Measurements from ENCODE around the gene SLC25A41.
"Not testable (repeated sequence)": the region's sequence is repeated elsewhere in the genome, so short reads cannot be mapped to it uniquely, and the experiment has no call there.

SLC25A41 gene

DNA sequence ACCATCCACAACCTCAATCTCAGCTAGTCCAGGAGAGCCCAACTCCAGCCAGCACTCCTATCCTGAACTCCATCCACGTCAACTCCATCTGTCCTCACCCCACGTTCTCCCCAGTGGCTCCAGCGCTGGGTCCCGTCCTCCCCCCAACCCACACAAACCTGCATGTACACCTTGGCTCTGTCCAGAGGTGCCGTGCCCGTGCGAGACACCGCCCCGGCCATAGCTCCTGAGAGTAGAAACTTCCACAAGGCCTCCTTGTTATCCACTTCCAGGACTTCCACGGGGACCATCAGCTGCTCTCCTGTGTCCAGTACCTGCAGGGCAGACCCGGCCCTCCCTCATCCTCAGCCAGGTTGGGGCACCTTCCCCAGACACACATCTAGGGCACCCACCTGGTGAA, 1.7 kb downstream of the SLC25A41 start:
- H3K4me1 ChIP-seq = no peaks in the 10 kb centered on the region; the same call in 1 of the 2 replicates
- no peaks in the 10 kb centered on the region for H4K20me1 ChIP-seq
- no peaks in the 10 kb centered on the region for H3K9me3 ChIP-seq
- H3K4me2 ChIP-seq = no peak overlapping the region
- no peak overlapping the region for H3K4me3 ChIP-seq
- no peaks in the 10 kb centered on the region for H3K27me3 ChIP-seq
- no peaks in the 10 kb centered on the region for H3K36me3 ChIP-seq
- TF ChIP-seq Cebpa-rat (IDR thresholded peaks at IDR 0.05) = no peak
- H3K9ac ChIP-seq = no peak overlapping the region
- no peak overlapping the region for H3K27ac ChIP-seq

DNA sequence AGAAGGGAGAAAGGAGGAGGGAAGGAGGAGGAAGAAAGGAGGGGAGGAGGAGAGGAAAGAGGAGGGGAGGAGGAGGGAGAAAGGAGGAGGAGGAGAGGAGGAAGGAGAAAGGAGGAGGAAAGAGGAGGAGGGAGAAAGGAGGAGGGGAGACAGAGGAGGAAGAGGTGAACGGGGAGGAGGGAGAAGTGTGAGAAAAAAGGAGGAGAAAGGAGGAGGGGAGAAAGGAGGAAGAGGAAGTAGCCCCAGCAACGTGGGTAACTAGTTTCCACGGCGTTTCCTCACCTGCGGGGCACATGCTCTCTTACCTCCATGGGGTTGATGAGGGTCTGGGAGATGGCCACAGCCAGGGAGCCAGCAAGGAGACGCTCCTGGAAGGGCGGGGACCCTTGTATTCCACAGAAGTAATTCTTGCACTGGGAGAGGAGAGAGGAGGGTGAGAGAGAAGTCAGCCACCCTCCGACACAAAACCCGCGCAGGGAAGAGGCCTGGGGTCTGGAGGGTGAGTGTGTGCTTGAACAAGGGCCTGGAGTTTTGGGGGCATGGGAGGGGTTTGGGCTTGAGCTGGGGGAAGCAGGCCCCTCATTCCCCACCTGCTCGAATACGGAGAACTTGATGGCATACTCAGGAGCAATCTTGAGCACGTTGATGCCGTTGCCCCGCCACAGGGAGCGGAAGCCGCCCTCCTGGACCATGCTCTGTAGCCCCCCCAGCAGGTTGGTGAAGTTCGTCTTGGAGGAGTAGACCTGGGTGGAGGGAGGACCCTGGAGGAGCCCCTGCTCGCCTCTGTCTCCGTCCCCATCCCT, 3.9 kb downstream of the SLC25A41 start:
- Histone ChIP-seq H3K36me3 (no peaks in the 10 kb centered on the region), H4K20me1 (no peaks in the 10 kb centered on the region), H3K27ac (peak overlapping the region; percentile 44), H3K9ac (no peak overlapping the region), H3K4me3 (no peak overlapping the region), H3K4me2 (peak overlapping the region; percentile 32; the same call in 1 of the 2 replicates), H3K4me1 (peaks cover 10% of the 10 kb centered on the region), H3K9me3 (no peaks in the 10 kb centered on the region), H3K27me3 (no peaks in the 10 kb centered on the region)
- TF ChIP-seq Cebpa-rat (IDR thresholded peaks at IDR 0.05) = no peak

DNA sequence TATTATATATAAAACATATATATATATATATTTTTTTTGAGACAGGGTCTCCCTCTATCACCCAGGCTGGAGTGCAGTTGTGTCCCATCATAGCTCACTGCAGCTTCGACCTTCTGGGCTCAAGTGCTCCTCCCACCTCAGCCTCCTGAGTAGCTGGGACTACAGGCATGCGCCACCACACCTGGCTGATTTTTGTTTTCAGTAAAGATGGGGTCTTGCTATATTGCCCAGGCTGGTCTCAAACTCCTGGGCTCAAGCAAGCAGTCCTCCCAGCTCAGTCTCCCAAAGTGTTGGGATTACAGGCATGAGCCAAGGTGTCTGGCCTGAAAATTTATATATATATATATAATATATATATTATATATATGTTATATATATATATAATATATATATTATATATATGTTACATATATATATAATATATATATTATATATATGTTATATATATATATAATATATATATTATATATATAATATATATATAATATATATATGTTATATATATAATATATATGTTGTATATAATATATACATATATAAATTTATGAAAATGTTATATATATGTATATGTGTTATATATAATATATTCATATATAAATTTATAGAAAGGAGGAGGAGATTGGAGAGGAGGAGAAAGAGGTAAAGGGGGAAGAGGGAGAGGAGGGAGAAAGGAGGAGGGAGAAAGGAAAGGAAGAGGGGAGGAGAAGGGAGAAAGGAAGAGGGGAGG, 4.7 kb downstream of the SLC25A41 start:
- not testable (repeated sequence) for H3K4me1 ChIP-seq, H3K4me2 ChIP-seq, H3K9ac ChIP-seq, H3K27me3 ChIP-seq, H3K27ac ChIP-seq, H3K9me3 ChIP-seq, H3K4me3 ChIP-seq, H3K36me3 ChIP-seq, H4K20me1 ChIP-seq

DNA sequence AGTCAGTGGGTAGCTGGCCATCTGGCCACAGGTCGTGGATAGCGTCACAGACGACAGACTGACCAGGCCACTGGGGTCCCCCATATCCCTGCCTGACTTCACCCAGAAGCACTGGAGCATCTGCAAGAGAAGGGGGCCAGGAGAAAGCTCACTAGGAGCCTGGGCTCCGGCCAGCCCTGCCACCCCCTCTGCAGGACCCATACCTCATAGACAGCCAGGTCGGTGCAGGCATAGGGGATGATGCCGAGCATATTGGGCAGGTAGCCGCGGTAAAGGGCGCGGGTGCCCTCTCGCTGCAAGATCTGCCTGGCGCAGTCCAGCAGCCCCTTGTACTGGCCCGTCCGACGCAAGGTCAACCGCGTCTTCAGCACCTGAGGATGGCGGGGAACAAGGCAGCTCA, 6.4 kb downstream of the SLC25A41 start:
- TF ChIP-seq Cebpa-rat (IDR thresholded peaks at IDR 0.05) = no peak
- H3K4me2 ChIP-seq = no peak overlapping the region
- H3K9me3 ChIP-seq = no peaks in the 10 kb centered on the region
- H3K4me3 ChIP-seq = no peak overlapping the region
- H3K27ac ChIP-seq = no peak overlapping the region
- peaks cover 21% of the 10 kb centered on the region for H4K20me1 ChIP-seq
- no peak overlapping the region for H3K9ac ChIP-seq
- peaks cover 8% of the 10 kb centered on the region for H3K36me3 ChIP-seq
- peaks cover 25% of the 10 kb centered on the region for H3K4me1 ChIP-seq
- H3K27me3 ChIP-seq = no peaks in the 10 kb centered on the region

DNA sequence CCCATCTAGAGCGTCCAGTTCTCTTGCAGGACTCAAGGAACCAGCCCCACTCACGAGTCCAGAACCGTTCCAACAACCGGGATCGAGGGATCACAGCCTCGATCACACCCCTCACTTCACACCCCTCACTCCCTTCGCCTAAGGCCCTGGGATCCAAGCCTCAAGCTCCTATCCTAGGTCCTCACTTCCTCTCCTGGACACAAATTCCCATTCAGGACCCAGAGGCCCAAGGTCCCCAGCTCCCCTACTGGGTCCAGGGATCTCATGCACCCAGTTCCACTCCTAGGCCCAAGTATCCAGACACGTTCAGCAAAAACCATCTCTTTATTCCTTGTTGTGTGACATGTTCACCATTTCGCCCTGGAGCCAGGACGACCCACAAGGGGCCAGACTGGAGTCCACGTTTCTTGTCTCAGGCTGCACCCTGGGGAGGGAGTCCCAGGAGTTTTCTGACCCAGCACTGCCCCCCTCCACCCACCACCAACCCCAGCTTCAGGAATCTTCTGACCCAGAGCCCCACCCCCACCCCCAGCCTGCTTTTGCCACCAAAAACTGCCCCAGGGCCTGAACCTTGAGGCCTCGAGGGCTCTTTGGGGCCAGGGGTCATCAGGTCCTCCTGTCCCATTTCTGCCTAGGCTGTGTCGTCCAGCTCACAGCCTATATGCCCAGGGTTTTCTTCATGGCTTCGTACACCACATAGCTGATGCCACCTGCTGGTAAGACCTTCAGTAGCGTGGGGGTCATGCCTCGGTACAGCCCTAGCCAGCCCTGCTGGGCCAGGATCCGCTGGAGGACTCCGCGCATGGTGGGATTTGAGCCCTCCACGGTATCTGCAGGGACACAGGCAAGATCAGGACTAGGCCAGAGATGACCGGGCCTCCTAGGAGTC, 7.6 kb downstream of the SLC25A41 start:
- peaks cover 32% of the 10 kb centered on the region for H4K20me1 ChIP-seq
- peaks cover 28% of the 10 kb centered on the region for H3K4me1 ChIP-seq
- peak overlapping the region; percentile 72 for H3K4me2 ChIP-seq
- H3K36me3 ChIP-seq = peaks cover 20% of the 10 kb centered on the region
- peak overlapping the region; percentile 52 for H3K4me3 ChIP-seq
- no peaks in the 10 kb centered on the region for H3K27me3 ChIP-seq
- peak overlapping the region; percentile 5; the same call in 1 of the 2 replicates for H3K9ac ChIP-seq
- no peak for TF ChIP-seq Cebpa-rat (IDR thresholded peaks at IDR 0.05)
- peak overlapping the region; percentile 83 for H3K27ac ChIP-seq
- H3K9me3 ChIP-seq = no peaks in the 10 kb centered on the region

DNA sequence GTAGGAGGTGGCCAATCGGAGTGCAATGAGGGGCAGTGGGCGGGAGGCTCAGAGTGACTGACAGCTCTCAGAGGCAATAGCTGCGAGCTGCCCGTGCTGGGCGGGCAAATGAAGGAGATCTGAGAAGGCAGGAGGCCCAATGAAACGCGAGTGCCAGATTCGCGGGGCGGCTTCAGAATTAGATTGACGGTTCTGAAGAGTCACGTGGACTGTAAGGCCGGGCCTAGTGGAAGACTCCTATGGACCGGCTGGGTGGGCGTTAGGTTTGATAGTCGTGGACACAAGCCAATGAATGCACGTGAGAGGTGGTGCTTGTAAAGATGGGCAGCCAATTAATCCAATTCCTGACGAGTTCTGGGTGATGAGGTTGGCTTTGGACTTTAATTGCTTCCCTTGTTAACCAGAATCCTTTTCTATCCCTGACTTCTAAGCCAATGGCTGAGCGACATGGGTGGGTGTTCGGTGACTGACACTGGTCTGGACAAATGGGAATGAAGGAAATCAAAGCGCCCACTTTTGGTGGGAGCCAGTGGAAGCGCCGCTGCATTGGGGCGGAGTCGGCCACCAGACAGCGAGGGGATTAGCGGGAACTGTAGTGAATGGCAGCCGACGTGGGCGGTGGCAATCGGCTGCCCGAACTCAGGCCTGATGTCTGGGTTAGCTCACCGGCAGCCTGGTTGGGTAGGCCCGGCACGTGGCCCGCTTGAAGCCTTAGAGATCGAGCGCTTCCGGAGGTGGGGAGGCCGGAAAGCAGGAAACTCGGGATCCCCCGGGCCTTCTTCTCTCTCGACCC, 8.4 kb downstream of the SLC25A41 start:
- no peak for TF ChIP-seq Cebpa-rat (IDR thresholded peaks at IDR 0.05)
- peaks cover 28% of the 10 kb centered on the region for H3K36me3 ChIP-seq

DNA sequence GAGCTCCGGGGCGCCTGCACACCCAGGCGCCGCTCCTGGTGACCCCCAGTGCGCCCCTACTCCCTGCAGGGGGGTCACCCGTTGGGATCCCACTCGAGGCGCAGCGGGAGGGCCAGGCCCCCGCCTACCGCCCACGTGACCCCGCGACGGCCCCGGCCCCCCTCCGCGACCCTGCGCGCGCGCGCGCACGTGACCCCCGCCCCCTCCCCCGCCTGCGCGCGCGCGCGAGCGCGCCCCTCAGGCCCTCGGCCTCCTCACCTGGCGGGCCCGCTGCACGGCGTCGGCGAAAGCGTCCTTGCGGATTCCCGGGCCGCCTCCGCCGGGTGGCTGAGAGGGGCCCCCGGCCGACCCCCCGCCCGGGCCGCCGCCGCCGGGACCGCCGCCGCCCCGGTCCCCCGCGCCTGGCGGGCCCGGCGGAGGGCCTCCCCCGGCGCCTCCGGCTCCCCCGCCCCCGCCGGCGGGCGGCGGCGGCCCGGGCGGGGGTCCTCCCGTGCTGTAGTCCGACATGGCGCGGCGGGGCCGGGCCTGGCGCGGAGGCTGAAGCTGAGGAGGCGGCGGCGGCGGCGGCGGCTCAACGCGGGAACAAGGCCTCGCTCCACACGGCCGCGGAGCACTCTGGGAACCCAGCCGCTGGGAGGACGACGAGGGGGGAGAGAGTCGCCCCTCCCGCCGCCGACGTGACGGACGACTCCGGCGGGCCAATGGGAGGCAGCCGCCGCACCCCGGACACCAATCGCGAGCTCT, 9.2 kb downstream of the SLC25A41 start, which contains the start of gene KHSRP:
KHSRP (minus strand) TSS at position 617 of the 744 bp plus-strand sequence; CDS start at position 507, 110 bp downstream.
- peak within 1 kb of the TSS; percentile 94 for H3K27ac ChIP-seq
- H3K4me1 ChIP-seq = peaks cover 28% of the 10 kb centered on the region
- peaks cover 49% of the 10 kb centered on the region for H4K20me1 ChIP-seq
- no peaks in the 10 kb centered on the region for H3K27me3 ChIP-seq
- H3K4me3 ChIP-seq = peak within 1 kb of the TSS; percentile 96
- H3K4me2 ChIP-seq = peak within 1 kb of the TSS; percentile 91
- peaks cover 36% of the 10 kb centered on the region for H3K36me3 ChIP-seq
- no peaks in the 10 kb centered on the region for H3K9me3 ChIP-seq
- H3K9ac ChIP-seq = peak within 1 kb of the TSS; percentile 98
- TF ChIP-seq Cebpa-rat (IDR thresholded peaks at IDR 0.05) = no peak

More for the DNA sequence above, 8.4 kb downstream of the SLC25A41 start:
- H3K9me3 ChIP-seq = no peaks in the 10 kb centered on the region
- H3K9ac ChIP-seq = peak overlapping the region; percentile 5; the same call in 1 of the 2 replicates
- peak overlapping the region; percentile 96 for H3K4me3 ChIP-seq
- peaks cover 28% of the 10 kb centered on the region for H3K4me1 ChIP-seq
- H4K20me1 ChIP-seq = peaks cover 41% of the 10 kb centered on the region
- no peaks in the 10 kb centered on the region for H3K27me3 ChIP-seq
- peak overlapping the region; percentile 72 for H3K4me2 ChIP-seq
- H3K27ac ChIP-seq = peak overlapping the region; percentile 94

DNA sequence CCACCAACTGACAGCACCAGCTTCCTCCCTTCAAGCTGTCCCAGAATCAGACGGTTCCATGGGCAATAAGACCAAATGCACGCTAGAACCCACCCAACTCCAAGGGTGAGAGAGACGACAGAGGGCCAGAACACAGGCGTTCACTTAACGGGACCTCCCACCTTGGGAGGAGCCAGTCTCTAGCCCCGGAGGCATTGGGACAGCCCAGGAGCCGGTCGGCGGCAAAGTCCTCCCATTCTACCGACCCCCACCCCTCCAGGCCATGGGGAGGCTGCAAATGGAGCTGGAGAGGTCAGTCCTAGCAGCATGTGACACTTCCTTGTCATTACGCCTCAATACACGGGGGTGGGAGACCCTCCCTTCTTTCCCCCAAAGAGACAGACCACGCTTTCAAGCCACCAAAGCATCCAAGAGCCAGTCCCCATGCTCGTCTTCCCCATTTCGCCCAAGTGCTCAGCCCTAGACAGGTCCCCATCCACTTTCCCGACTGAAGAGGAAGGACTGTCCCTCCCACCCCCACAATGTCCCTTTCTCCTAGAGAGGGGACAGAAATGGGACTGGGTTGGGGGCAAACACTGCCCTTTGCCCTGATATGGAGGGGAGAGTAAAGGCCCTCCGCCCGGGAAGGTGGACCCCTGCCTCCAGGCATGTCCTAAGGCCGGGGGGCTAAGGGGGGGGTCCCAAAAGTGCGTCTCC, 9.9 kb downstream of the SLC25A41 start:
- H4K20me1 ChIP-seq = peaks cover 56% of the 10 kb centered on the region
- TF ChIP-seq Cebpa-rat (IDR thresholded peaks at IDR 0.05) = no peak
- H3K4me3 ChIP-seq = peak overlapping the region; percentile 96
- H3K4me1 ChIP-seq = peaks cover 28% of the 10 kb centered on the region
- no peaks in the 10 kb centered on the region for H3K27me3 ChIP-seq
- H3K9ac ChIP-seq = peak overlapping the region; percentile 98
- H3K27ac ChIP-seq = peak overlapping the region; percentile 94
- H3K36me3 ChIP-seq = peaks cover 43% of the 10 kb centered on the region
- H3K4me2 ChIP-seq = peak overlapping the region; percentile 91
- H3K9me3 ChIP-seq = no peaks in the 10 kb centered on the region

Data from BLaER1 (cell line).